BE2C (cell line): ENCODE data around the gene CDK6.

Experiments
- DNase-seq: peaks from one replicate; pipeline ENCODE4 v3.0.0-alpha.2; 2020
- H3K27me3 ChIP-seq: fragments of 250-450 bp; sonication (Bioruptor Pico); 2 replicates; pipeline ENCODE4 v1.5.1; 2020; ENCODE audit warnings: mild to moderate bottlenecking
- H3K36me3 ChIP-seq: fragments of 250-450 bp; sonication (Bioruptor Pico); 2 replicates; pipeline ENCODE4 v1.5.1; 2020; ENCODE audit warnings: mild to moderate bottlenecking
- H3K4me1 ChIP-seq: fragments of 250-450 bp; sonication (Bioruptor Pico); 2 replicates; pipeline ENCODE4 v1.5.1; 2020
- H3K4me3 ChIP-seq: 2 replicates; pipeline ENCODE4 v1.5.1; 2011; ENCODE audit warnings: low read depth, low read length
- H3K9me3 ChIP-seq: fragments of 250-450 bp; sonication (Bioruptor Pico); 2 replicates; pipeline ENCODE4 v1.5.1; 2020
- CTCF ChIP-seq: IDR thresholded peaks from 2 replicates; pipeline ENCODE4 v1.5.1; 2012; ENCODE audit warnings: mild to moderate bottlenecking, low read depth, low read length

The CDK6 gene

GRCh38 chr7:92678291-92678920, 158.0 kb downstream of the CDK6 start:
- no peak for TF ChIP-seq CTCF
- no peak overlapping the region for H3K4me3 ChIP-seq
- no peaks in the 10 kb centered on the region for H3K36me3 ChIP-seq
- no peaks in the 10 kb centered on the region; the same call in 1 of the 2 replicates for H3K4me1 ChIP-seq
- no peaks in the 10 kb centered on the region for H3K9me3 ChIP-seq
- H3K27me3 ChIP-seq = no peaks in the 10 kb centered on the region
- DNase-seq = no peak

GRCh38 chr7:92674379-92674778, 162.0 kb downstream of the CDK6 start:
- no peak for DNase-seq
- H3K4me3 ChIP-seq = no peak overlapping the region
- TF ChIP-seq CTCF = no peak
- H3K36me3 ChIP-seq = peaks cover 7% of the 10 kb centered on the region; the same call in 1 of the 2 replicates
- H3K4me1 ChIP-seq = no peaks in the 10 kb centered on the region
- H3K27me3 ChIP-seq = no peaks in the 10 kb centered on the region
- H3K9me3 ChIP-seq = no peaks in the 10 kb centered on the region

- no peak overlapping the region for H3K4me3 ChIP-seq
- H3K9me3 ChIP-seq = no peaks in the 10 kb centered on the region
- no peaks in the 10 kb centered on the region for H3K4me1 ChIP-seq
- H3K27me3 ChIP-seq = no peaks in the 10 kb centered on the region
- DNase-seq = no peak
- peaks cover 20% of the 10 kb centered on the region; the same call in 1 of the 2 replicates for H3K36me3 ChIP-seq
- no peak for TF ChIP-seq CTCF
These were observed 164.7 kb downstream of the CDK6 start for GRCh38 chr7:92671505-92672169.

- H3K36me3 ChIP-seq = peaks cover 20% of the 10 kb centered on the region; the same call in 1 of the 2 replicates
- no peaks in the 10 kb centered on the region for H3K9me3 ChIP-seq
- DNase-seq = no peak
- H3K27me3 ChIP-seq = no peaks in the 10 kb centered on the region
- no peaks in the 10 kb centered on the region for H3K4me1 ChIP-seq
- TF ChIP-seq CTCF = no peak
- no peak overlapping the region for H3K4me3 ChIP-seq
These were observed 166.0 kb downstream of the CDK6 start for GRCh38 chr7:92670204-92670851.

GRCh38 chr7:92669616-92670165, 166.7 kb downstream of the CDK6 start:
- H3K9me3 ChIP-seq = no peaks in the 10 kb centered on the region
- peaks cover 20% of the 10 kb centered on the region; the same call in 1 of the 2 replicates for H3K36me3 ChIP-seq
- H3K4me3 ChIP-seq = no peak overlapping the region
- TF ChIP-seq CTCF = no peak
- DNase-seq = no peak
- no peaks in the 10 kb centered on the region for H3K4me1 ChIP-seq
- no peaks in the 10 kb centered on the region for H3K27me3 ChIP-seq

- H3K4me1 ChIP-seq = no peaks in the 10 kb centered on the region
- no peaks in the 10 kb centered on the region for H3K27me3 ChIP-seq
- no peak for TF ChIP-seq CTCF
- peaks cover 23% of the 10 kb centered on the region; the same call in 1 of the 2 replicates for H3K36me3 ChIP-seq
- H3K9me3 ChIP-seq = no peaks in the 10 kb centered on the region
- no peak overlapping the region for H3K4me3 ChIP-seq
- no peak for DNase-seq
These were observed 167.8 kb downstream of the CDK6 start for GRCh38 chr7:92668564-92668963.
